K562 (cell line): ENCODE measurements around the gene JPT1. TPM values are rescaled to one million over a fixed set of nuclear protein-coding genes. Genes with fewer than 3 reads are reported as not detected.

Experiments
- ATAC-seq: fragments of 200-7000 bp; cut with Tn5 transposase; 3 replicates; pipeline ENCODE4 v1.9.1; 2020; ENCODE audit warnings: moderate library complexity
- BruUV-seq: library from RNA; stranded (reverse); fragments of 400-500 nt; replicated peaks from 2 replicates; lab custom pipeline; 2021; lab: Mats Ljungman, UMichigan
- CTCF ChIA-PET: fragments of 300-600 bp; formaldehyde crosslinking; extraction: SDS; loops from one replicate; lab custom pipeline; 2021; ENCODE audit warnings: low intra/inter-chr PET ratio; lab: Yijun Ruan, JAX
- POLR2A ChIA-PET: fragments of 300-600, 350-650 bp; sonication (Branson Sonifier 250); formaldehyde crosslinking; extraction: SDS; loops from one replicate; lab custom pipeline; 2021; ENCODE audit warnings: antibody characterized with exemption, inconsistent platforms; lab: Yijun Ruan, JAX
- DNase-seq, 4 experiments: peaks; one replicate each; pipeline versions ENCODE4 v3.0.0 to v3.0.0-alpha.2; 2011 to 2018; ENCODE audit warnings: low spot score in 3 of 4, mixed read lengths in 3 of 4; ENCODE audit errors: extremely low read depth in 1 of 4
- FAIRE-seq: peaks from 2 replicates; lab custom pipeline; 2011; peaks lifted over from hg19 to GRCh38; lab: Jason Lieb, UNC
- H2AFZ ChIP-seq: 2 replicates; pipeline ENCODE4 v1.6.0; 2011; ENCODE audit warnings: low read depth, low read length, control low read depth, inconsistent platforms
- H3K27ac ChIP-seq: fragments of 200-600 bp; 3 replicates; pipeline ENCODE4 v1.8.0; 2011; ENCODE audit warnings: low read depth, mild to moderate bottlenecking, control low read depth, inconsistent platforms, low read length, moderate library complexity, mixed read lengths; ENCODE audit errors: extremely low read depth
- H3K27me3 ChIP-seq, 2 experiments: fragments of 300-600 bp in 1 of 2; 2 replicates in 1 of 2; 3 replicates in 1 of 2; pipeline versions ENCODE4 v1.6.0 to v1.8.0; 2011; ENCODE audit warnings: inconsistent platforms in 2 of 2, low read length in 2 of 2, mild to moderate bottlenecking in 1 of 2, mixed read lengths in 1 of 2, moderate library complexity in 1 of 2; ENCODE audit not compliant: control insufficient read depth in 2 of 2, insufficient read depth in 2 of 2
- H3K36me3 ChIP-seq: fragments of 300-600 bp; 3 replicates; pipeline ENCODE4 v1.8.0; 2011; ENCODE audit warnings: mild to moderate bottlenecking, low read length, inconsistent platforms; ENCODE audit not compliant: control insufficient read depth, insufficient read depth
- H3K4me1 ChIP-seq, 2 experiments: fragments of 200-600 bp in 1 of 2; replicated peaks in 1 of 2; 2 replicates in 1 of 2; 3 replicates in 1 of 2; pipeline versions ENCODE4 v1.5.1 to v1.8.0; 2011; ENCODE audit warnings: inconsistent platforms in 2 of 2, low read length in 2 of 2, mild to moderate bottlenecking in 1 of 2, mixed read lengths in 1 of 2, moderate library complexity in 1 of 2; ENCODE audit not compliant: control insufficient read depth in 2 of 2, insufficient read depth in 2 of 2
- H3K4me2 ChIP-seq: 2 replicates; pipeline ENCODE4 v1.6.1; 2011; ENCODE audit warnings: low read length, control low read depth, inconsistent platforms, mixed read lengths; ENCODE audit not compliant: insufficient read depth
- H3K4me3 ChIP-seq: fragments of 200-600 bp; sonication (generic), shearing (Covaris generic); 2 replicates; pipeline ENCODE4 v1.5.1; 2016; ENCODE audit warnings: control low read depth, inconsistent platforms
- H3K79me2 ChIP-seq: fragments of 200-600 bp; 3 replicates; pipeline ENCODE4 v1.8.0; 2011; ENCODE audit warnings: low read length, inconsistent platforms; ENCODE audit not compliant: control insufficient read depth, insufficient read depth
- H3K9ac ChIP-seq, 2 experiments: 2 replicates each; pipeline versions ENCODE4 v1.6.0 to v1.6.1; 2011; ENCODE audit warnings: low read depth in 2 of 2, low read length in 2 of 2, control low read depth in 1 of 2, inconsistent platforms in 1 of 2, mild to moderate bottlenecking in 1 of 2, mixed read lengths in 1 of 2; ENCODE audit not compliant: insufficient read depth in 1 of 2
- H3K9me1 ChIP-seq: one replicate; pipeline ENCODE4 v1.6.0; 2011; ENCODE audit warnings: inconsistent platforms, mild to moderate bottlenecking, low read length, moderate library complexity; ENCODE audit not compliant: control insufficient read depth, insufficient read depth
- H3K9me3 ChIP-seq: replicated peaks from 2 replicates; pipeline ENCODE4 v1.5.1; 2011; ENCODE audit warnings: low read depth, low read length, inconsistent platforms; ENCODE audit not compliant: control insufficient read depth, insufficient read depth
- H4K20me1 ChIP-seq: replicated peaks from 2 replicates; pipeline ENCODE4 v1.6.1; 2011; ENCODE audit warnings: low read length, inconsistent platforms, mixed read lengths; ENCODE audit not compliant: control insufficient read depth, insufficient read depth
- CCNT2 ChIP-seq: IDR thresholded peaks from 2 replicates; pipeline ENCODE4 v1.6.1; 2011; ENCODE audit warnings: borderline replicate concordance, low read depth, mild to moderate bottlenecking, moderate library complexity, mixed read lengths, low read length; ENCODE audit not compliant: insufficient read length; ENCODE audit errors: extremely low read depth
- CREM ChIP-seq: IDR thresholded peaks from 2 replicates; pipeline ENCODE4 v1.6.1; 2014; ENCODE audit warnings: antibody characterized with exemption, low read depth
- DNMT1 ChIP-seq: fragments of 450-650 bp; IDR thresholded peaks from 2 replicates; pipeline ENCODE4 v1.6.1; 2016; ENCODE audit warnings: antibody characterized with exemption, mild to moderate bottlenecking
- HDAC3 ChIP-seq: fragments of 450-650 bp; IDR thresholded peaks from 2 replicates; pipeline ENCODE4 v1.6.1; 2018; ENCODE audit warnings: borderline replicate concordance, mild to moderate bottlenecking, moderate library complexity; ENCODE audit not compliant: partially characterized antibody
- HIVEP1 ChIP-seq: fragments of 250-450 bp; sonication (Bioruptor Pico); IDR thresholded peaks from 2 replicates; pipeline ENCODE4 v1.4.0; 2020; ENCODE audit warnings: mild to moderate bottlenecking
- HLTF ChIP-seq: fragments of 450-650 bp; IDR thresholded peaks from 2 replicates; pipeline ENCODE4 v1.6.1; 2016
- LEF1 ChIP-seq: fragments of 450-650 bp; IDR thresholded peaks from 2 replicates; pipeline ENCODE4 v1.6.1; 2016; ENCODE audit warnings: mild to moderate bottlenecking
- MAZ ChIP-seq, 2 experiments: fragments of 450-650 bp in 1 of 2; sonication (generic) in 1 of 2; formaldehyde crosslinking; IDR thresholded peaks in 1 of 2; conservative IDR thresholded peaks in 1 of 2; 2 replicates each; pipeline versions ENCODE4 v1.4.0 to v1.5.0; 2020; ENCODE audit warnings: mild to moderate bottlenecking in 1 of 2, missing genetic modification reagents in 1 of 2
- RB1 ChIP-seq: fragments of 450-650 bp; IDR thresholded peaks from 2 replicates; pipeline ENCODE4 v1.6.1; 2017; ENCODE audit warnings: low read depth, mild to moderate bottlenecking
- SMC3 ChIP-seq: conservative IDR thresholded peaks from 2 replicates; pipeline ENCODE4 v1.6.1; 2011; ENCODE audit warnings: low read depth, low read length, improper control_type of control experiment; ENCODE audit not compliant: insufficient read depth
- SREBF2 ChIP-seq: sonication (generic); formaldehyde crosslinking; IDR thresholded peaks from 2 replicates; pipeline ENCODE4 v1.4.0; 2020; ENCODE audit warnings: mild to moderate bottlenecking, missing genetic modification reagents
- SRSF7 ChIP-seq: fragments of 200-400 bp; formaldehyde crosslinking; optimal IDR thresholded peaks from 2 replicates; pipeline ENCODE3; 2017; ENCODE audit warnings: mild to moderate bottlenecking, low read depth, low read length
- TAF1 ChIP-seq: IDR thresholded peaks from 2 replicates; pipeline ENCODE4 v1.6.1; 2011; ENCODE audit warnings: mild to moderate bottlenecking, low read length, moderate library complexity; ENCODE audit not compliant: insufficient read depth, control insufficient read depth, severe bottlenecking; ENCODE audit errors: extremely low read depth
- THAP12 ChIP-seq: fragments of 250-450 bp; sonication (Bioruptor Pico); IDR thresholded peaks from 2 replicates; pipeline ENCODE4 v1.9.0; 2021; ENCODE audit warnings: mild to moderate bottlenecking, inconsistent platforms
- ZNF12 ChIP-seq: sonication (generic); formaldehyde crosslinking; IDR thresholded peaks from 2 replicates; pipeline ENCODE4 v1.4.0; 2020; ENCODE audit warnings: mild to moderate bottlenecking, missing genetic modification reagents
- ZNF217 ChIP-seq: sonication (generic); formaldehyde crosslinking; IDR thresholded peaks from 2 replicates; pipeline ENCODE4 v1.8.0; 2022; ENCODE audit warnings: mild to moderate bottlenecking, missing genetic modification reagents
- ZNF639 ChIP-seq, 2 experiments: fragments of 200-800 bp in 1 of 2; sonication (Bioruptor generic) in 1 of 2; sonication (generic) in 1 of 2; formaldehyde crosslinking in 1 of 2; IDR thresholded peaks in 1 of 2; conservative IDR thresholded peaks in 1 of 2; 2 replicates each; pipeline versions ENCODE4 v1.5.0 to v1.6.1; 2016 to 2020; ENCODE audit warnings: missing compliant biosample characterization in 1 of 2, missing genetic modification characterization in 1 of 2, missing genetic modification reagents in 1 of 2
- WGBS: fragments of 100-300 bp; shearing (Covaris generic); methylation state at CpG from one replicate; pipeline ENCODE4 v1.1.6; 2016; ENCODE audit warnings: low coverage, mixed read lengths; ENCODE audit not compliant: insufficient coverage; ENCODE audit errors: missing lambda C conversion rate; 5-methylcytosine and 5-hydroxymethylcytosine counted together
- in situ Hi-C: fragments of 300-500 bp; cut with MboI; formaldehyde crosslinking; loops from 4 replicates; pipeline ENCODE4 v1.15.0; 2018; ENCODE audit warnings: inconsistent platforms, mixed read lengths
- intact Hi-C: fragments of 100-400 bp; cut with micrococcal nuclease; formaldehyde crosslinking; loops from 2 replicates; pipeline ENCODE4 v1.14.2; 2022
- polyA plus RNA-seq, 8 experiments: library from polyadenylated mRNA; depleted of rRNA in 4 of 8; stranded (reverse) in 5 of 8; unstranded in 3 of 8; fragments of >200 nt; fragmentation: Nextera tagmentation in 2 of 8; fragmentation: Illumina TruSeq in 1 of 8; extraction: Ambion mirVana in 2 of 8; extraction: Trizol in 1 of 8; gene quantifications; 2 replicates each; pipeline versions ENCODE4 v1.2.1 to v1.2.3, GENCODE V29; 2011 to 2014; ENCODE audit warnings: inconsistent platforms in 1 of 8, missing spikeins in 1 of 8
- total RNA-seq, 7 experiments: library from RNA; depleted of rRNA in 6 of 7; stranded (reverse); fragments of >200 nt in 6 of 7; fragmentation: Illumina TruSeq in 2 of 7; extraction: Trizol in 2 of 7; gene quantifications; 2 replicates each; pipeline versions ENCODE4 v1.2.1 to v1.2.3, GENCODE V29; 2011 to 2021; ENCODE audit warnings: low replicate concordance in 1 of 7

The JPT1 gene
- total and polyA plus RNA-seq, 9 of the 15 experiments (the other 6 are each of a cell fraction or from before 2014, with no cell fraction given), result 56.7 to 292 (median 144) TPM

DNA sequence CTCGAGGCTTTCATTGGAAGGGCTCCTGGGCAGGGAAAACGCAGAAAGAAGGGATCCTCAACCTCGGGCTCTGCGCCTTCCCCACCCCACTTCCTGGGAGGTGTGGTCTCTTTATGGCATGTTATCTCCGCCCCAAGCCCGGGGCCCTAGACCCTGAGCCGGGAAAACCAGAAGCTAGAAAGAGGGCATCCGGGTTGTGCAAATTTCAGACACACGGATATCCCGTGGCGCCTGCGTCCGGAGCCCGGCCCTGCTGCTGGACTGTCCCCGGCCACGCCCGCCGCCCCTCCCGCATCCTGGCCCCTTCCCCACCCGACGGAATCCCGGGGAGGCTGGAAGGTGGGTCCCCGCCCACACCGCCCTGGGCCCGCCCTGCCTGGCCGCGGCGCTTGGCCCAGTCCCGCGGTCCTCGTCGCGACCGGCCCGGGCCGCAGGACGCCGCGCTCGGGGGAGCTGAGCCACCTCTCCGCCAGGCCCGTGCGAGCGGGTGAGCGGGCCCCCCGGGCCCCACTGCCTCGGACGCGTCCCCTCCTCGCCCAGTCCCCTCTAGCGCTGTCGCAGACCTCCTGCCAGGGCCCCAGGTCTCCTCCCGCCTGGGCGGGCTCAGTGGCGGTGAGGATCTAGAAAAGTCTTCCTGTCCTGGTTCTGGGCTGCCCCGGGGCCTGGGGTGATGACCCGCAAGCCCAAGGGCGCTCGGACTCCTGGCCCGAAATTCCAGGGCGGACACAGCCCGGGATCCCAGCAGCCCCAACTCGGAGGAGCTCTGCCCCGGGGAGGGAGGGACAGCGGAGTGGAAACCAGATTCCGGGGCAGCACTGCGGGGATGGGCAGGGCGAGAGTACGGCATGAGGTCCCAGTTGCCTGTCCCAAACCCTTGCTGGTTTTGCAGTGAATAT lies 66.5 kb downstream of the JPT1 start, which contains the start of gene SLC16A5:
Gene SLC16A5, plus strand, starts transcription at position 397 of the 896 bp plus-strand sequence. CDS start 5,683 bp downstream, outside the sequence.
- DNase-seq, result peak; percentile 85 to 96 (median 92)
- TSS peak; percentile 58 for BruUV-seq
- WGBS, result 35% methylated on average over 18 of the region's 69 CpGs
- CTCF ChIA-PET, result interaction anchor here (0.6 kb wide), 1 partner anchor 27 kb away, joined by 3 read pairs; no protein-coding TSS in a partner anchor
- Histone ChIP-seq H3K79me2 (no peaks in the 10 kb centered on the region; the same call in 2 of the 3 replicates), H4K20me1 (no peaks in the 10 kb centered on the region), H3K27ac (peak within 1 kb of the TSS; percentile 84), H3K4me3 (peak within 1 kb of the TSS; percentile 34), H2AFZ (peak within 1 kb of the TSS; percentile 91), H3K36me3 (no peaks in the 10 kb centered on the region), H3K9me3 (no peaks in the 10 kb centered on the region), H3K4me2 (peak within 1 kb of the TSS; percentile 90), H3K4me1 (peaks cover 54 to 59% of the 10 kb centered on the region in 2 experiments), H3K9me1 (peaks cover 5% of the 10 kb centered on the region), H3K27me3 (no peaks in the 10 kb centered on the region; a peak in 1 of 5 replicates), H3K9ac (peak within 1 kb of the TSS; percentile 71 to 88)
- in situ Hi-C loops, result no loop called here
- intact Hi-C loops, result no loop called here
- peak; percentile 69 for FAIRE-seq
- ATAC-seq, result peak; percentile 88
- POLR2A ChIA-PET, result interaction anchor here (0.7 to 3.0 kb wide), 7 partner anchors 9 to 27 kb away, joined by 3 to 11 read pairs (median 4); no protein-coding TSS in a partner anchor
- peak; percentile 29 for TF ChIP-seq TAF1
- TF ChIP-seq ZNF12 (CRISPR knock-in tag), result no peak
- TF ChIP-seq CREM, result 0 out of 2 replicates have a peak, but pooled peaks have one; percentile 15
- TF ChIP-seq HDAC3, result no peak
- no peak for TF ChIP-seq LEF1
- TF ChIP-seq MAZ (CRISPR knock-in tag; conservative IDR thresholded peaks at IDR 0.05 in 1 of 2, IDR thresholded peaks at IDR 0.05 in 1 of 2), result peak; percentile 79 to 82; a peak in 3 of 4 replicates
- no peak for TF ChIP-seq SMC3
- 0 out of 4 replicates have a peak, but pooled peaks of 1 of the 2 experiments have one; percentile 37 for TF ChIP-seq ZNF639 (CRISPR knock-in tag; conservative IDR thresholded peaks at IDR 0.05 in 1 of 2, IDR thresholded peaks at IDR 0.05 in 1 of 2)
- TF ChIP-seq THAP12, result no peak
- TF ChIP-seq CCNT2, result peak; percentile 40
- no peak for TF ChIP-seq HLTF
- no peak for TF ChIP-seq ZNF217 (CRISPR knock-in tag)
- TF ChIP-seq RB1, result peak; percentile 49; the same call in 1 of the 2 replicates
- no peak for TF ChIP-seq SREBF2 (CRISPR knock-in tag)
- TF ChIP-seq SRSF7, result no peak
- TF ChIP-seq DNMT1, result no peak
- no peak for TF ChIP-seq HIVEP1
